A549 (cell line): ENCODE results near the gene CBFB.

Experiments used
- CBX2 ChIP-seq: fragments of 200-600 bp; sonication (generic); IDR thresholded peaks from 2 replicates; pipeline ENCODE4 v1.6.1; 2016; ENCODE audit warnings: low read depth, mild to moderate bottlenecking, borderline replicate concordance
- CHD4 ChIP-seq: fragments of 200-600 bp; sonication (generic); IDR thresholded peaks from 2 replicates; pipeline ENCODE4 v1.6.1; 2016; ENCODE audit warnings: antibody characterized with exemption, mild to moderate bottlenecking, borderline replicate concordance
- EP300 ChIP-seq, 2 experiments: fragments of >200 bp; sonication (Bioruptor Twin); formaldehyde crosslinking; IDR thresholded peaks; 2 replicates in 1 of 2; 3 replicates in 1 of 2; pipeline ENCODE4 v1.6.1; 2016 to 2017
- NFE2L2 ChIP-seq: fragments of 150-350 bp; conservative IDR thresholded peaks from 2 replicates; pipeline ENCODE4 v1.6.1; 2014; ENCODE audit warnings: low read length
- TF ChIP-seq, protein P1 (sequence below): fragments of >200 bp; sonication (Bioruptor Twin); formaldehyde crosslinking; IDR thresholded peaks from 3 replicates; pipeline ENCODE4 v1.5.1; 2016
- TF ChIP-seq, protein P2 (sequence below): fragments of 450-650 bp; IDR thresholded peaks from 2 replicates; pipeline ENCODE4 v1.6.1; 2014; ENCODE audit warnings: antibody characterized with exemption
- TF ChIP-seq, protein P3 (sequence below): fragments of 250-450 bp; sonication (Bioruptor Pico); IDR thresholded peaks from 2 replicates; pipeline ENCODE4 v1.5.0; 2020; ENCODE audit warnings: low read depth, mild to moderate bottlenecking, moderate library complexity

DNA sequence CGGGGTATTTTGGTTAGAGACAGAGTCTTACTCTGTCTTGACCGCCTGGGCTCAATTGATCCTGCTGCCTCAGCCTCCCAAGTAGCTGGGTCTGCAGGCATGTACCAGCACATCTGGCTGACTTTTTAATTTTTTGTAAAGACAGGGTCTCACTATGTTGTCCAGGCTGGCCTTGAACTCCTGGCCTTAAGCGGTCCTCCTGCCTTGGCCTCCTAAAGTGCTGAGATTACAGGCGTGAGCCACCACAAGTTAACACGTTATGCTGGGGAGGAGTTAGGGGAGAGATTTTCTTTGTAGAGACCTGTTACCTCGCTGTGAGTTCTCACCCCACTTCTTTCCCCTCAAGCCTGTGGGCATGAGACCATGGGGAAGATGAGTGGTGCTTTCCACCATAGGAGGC lies 42.4 kb upstream of the CBFB start:
- TF ChIP-seq, protein P1, sequence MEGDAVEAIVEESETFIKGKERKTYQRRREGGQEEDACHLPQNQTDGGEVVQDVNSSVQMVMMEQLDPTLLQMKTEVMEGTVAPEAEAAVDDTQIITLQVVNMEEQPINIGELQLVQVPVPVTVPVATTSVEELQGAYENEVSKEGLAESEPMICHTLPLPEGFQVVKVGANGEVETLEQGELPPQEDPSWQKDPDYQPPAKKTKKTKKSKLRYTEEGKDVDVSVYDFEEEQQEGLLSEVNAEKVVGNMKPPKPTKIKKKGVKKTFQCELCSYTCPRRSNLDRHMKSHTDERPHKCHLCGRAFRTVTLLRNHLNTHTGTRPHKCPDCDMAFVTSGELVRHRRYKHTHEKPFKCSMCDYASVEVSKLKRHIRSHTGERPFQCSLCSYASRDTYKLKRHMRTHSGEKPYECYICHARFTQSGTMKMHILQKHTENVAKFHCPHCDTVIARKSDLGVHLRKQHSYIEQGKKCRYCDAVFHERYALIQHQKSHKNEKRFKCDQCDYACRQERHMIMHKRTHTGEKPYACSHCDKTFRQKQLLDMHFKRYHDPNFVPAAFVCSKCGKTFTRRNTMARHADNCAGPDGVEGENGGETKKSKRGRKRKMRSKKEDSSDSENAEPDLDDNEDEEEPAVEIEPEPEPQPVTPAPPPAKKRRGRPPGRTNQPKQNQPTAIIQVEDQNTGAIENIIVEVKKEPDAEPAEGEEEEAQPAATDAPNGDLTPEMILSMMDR: no peak
- no peak for TF ChIP-seq EP300 (IDR thresholded peaks at IDR 0.05)
- TF ChIP-seq, protein P2, sequence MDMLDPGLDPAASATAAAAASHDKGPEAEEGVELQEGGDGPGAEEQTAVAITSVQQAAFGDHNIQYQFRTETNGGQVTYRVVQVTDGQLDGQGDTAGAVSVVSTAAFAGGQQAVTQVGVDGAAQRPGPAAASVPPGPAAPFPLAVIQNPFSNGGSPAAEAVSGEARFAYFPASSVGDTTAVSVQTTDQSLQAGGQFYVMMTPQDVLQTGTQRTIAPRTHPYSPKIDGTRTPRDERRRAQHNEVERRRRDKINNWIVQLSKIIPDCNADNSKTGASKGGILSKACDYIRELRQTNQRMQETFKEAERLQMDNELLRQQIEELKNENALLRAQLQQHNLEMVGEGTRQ: no peak
- TF ChIP-seq CBX2: no peak
- TF ChIP-seq CHD4: no peak
- TF ChIP-seq, protein P3, sequence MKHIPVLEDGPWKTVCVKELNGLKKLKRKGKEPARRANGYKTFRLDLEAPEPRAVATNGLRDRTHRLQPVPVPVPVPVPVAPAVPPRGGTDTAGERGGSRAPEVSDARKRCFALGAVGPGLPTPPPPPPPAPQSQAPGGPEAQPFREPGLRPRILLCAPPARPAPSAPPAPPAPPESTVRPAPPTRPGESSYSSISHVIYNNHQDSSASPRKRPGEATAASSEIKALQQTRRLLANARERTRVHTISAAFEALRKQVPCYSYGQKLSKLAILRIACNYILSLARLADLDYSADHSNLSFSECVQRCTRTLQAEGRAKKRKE (CRISPR knock-in tag): no peak
- TF ChIP-seq NFE2L2: no peak
